Osteocyte (in vitro differentiated cells): ENCODE data around the gene HEYL. TPM values are rescaled to one million over a fixed set of nuclear protein-coding genes. Genes with fewer than 3 reads are reported as not detected.
A peak's percentile ranks its signal among the peaks of the same experiment; 100 is the strongest.

Source experiments
- DNase-seq: peaks from one replicate; pipeline ENCODE4 v3.0.0; 2021; ENCODE audit warnings: mixed read lengths; ENCODE audit not compliant: unreplicated experiment; ENCODE audit errors: extremely low spot score
- H3K27ac Mint-ChIP-seq: one replicate; pipeline ENCODE4 v1.8.0; 2021; ENCODE audit warnings: mild to moderate bottlenecking, mixed read lengths; ENCODE audit not compliant: unreplicated experiment
- H3K27me3 Mint-ChIP-seq: one replicate; pipeline ENCODE4 v1.8.0; 2021; ENCODE audit warnings: mixed read lengths; ENCODE audit not compliant: unreplicated experiment
- H3K36me3 Mint-ChIP-seq: one replicate; pipeline ENCODE4 v1.8.0; 2021; ENCODE audit warnings: mixed read lengths; ENCODE audit not compliant: unreplicated experiment
- H3K4me1 Mint-ChIP-seq: one replicate; pipeline ENCODE4 v1.8.0; 2021; ENCODE audit warnings: mixed read lengths; ENCODE audit not compliant: unreplicated experiment
- H3K4me3 Mint-ChIP-seq: one replicate; pipeline ENCODE4 v1.8.0; 2021; ENCODE audit warnings: mild to moderate bottlenecking, moderate library complexity, mixed read lengths; ENCODE audit not compliant: unreplicated experiment
- H3K9me3 Mint-ChIP-seq: one replicate; pipeline ENCODE4 v1.8.0; 2021; ENCODE audit warnings: mixed read lengths; ENCODE audit not compliant: unreplicated experiment
- CTCF ChIP-seq: fragments of 200-600 bp; sonication (generic); IDR thresholded peaks from 2 replicates; pipeline ENCODE4 v1.5.0; 2021; ENCODE audit warnings: antibody characterized with exemption, mild to moderate bottlenecking, moderate library complexity
- total RNA-seq: library from RNA; stranded (reverse); gene quantifications from 2 replicates; pipeline ENCODE4 v1.2.1, GENCODE V29; 2021

The HEYL gene
- total RNA-seq, 1 donor from 2014 or later = 1.4 TPM

GRCh38 chr1:39655578-39656268 is 16.3 kb upstream of the HEYL start:
- H3K27me3 Mint-ChIP-seq = peaks cover 27% of the 10 kb centered on the region
- H3K4me1 Mint-ChIP-seq = peaks cover 11% of the 10 kb centered on the region
- no peak overlapping the region for H3K4me3 Mint-ChIP-seq
- no peak overlapping the region for H3K27ac Mint-ChIP-seq
- no peaks in the 10 kb centered on the region for H3K36me3 Mint-ChIP-seq
- no peak for DNase-seq
- H3K9me3 Mint-ChIP-seq = no peaks in the 10 kb centered on the region
- TF ChIP-seq CTCF = no peak

- Mint-ChIP-seq H3K36me3 (no peaks in the 10 kb centered on the region), H3K4me3 (no peak overlapping the region), H3K9me3 (no peaks in the 10 kb centered on the region), H3K4me1 (peaks cover 11% of the 10 kb centered on the region), H3K27ac (no peak overlapping the region), H3K27me3 (peaks cover 27% of the 10 kb centered on the region)
- no peak for DNase-seq
- no peak for TF ChIP-seq CTCF
Observed at GRCh38 chr1:39654291-39654690, 14.8 kb upstream of the HEYL start.

GRCh38 chr1:39653546-39654031 is 14.1 kb upstream of the HEYL start:
- Mint-ChIP-seq H3K4me3 (no peak overlapping the region), H3K36me3 (no peaks in the 10 kb centered on the region), H3K9me3 (no peaks in the 10 kb centered on the region), H3K4me1 (peaks cover 11% of the 10 kb centered on the region), H3K27ac (no peak overlapping the region), H3K27me3 (peaks cover 27% of the 10 kb centered on the region)
- TF ChIP-seq CTCF = peak; percentile 94
- DNase-seq = peak; percentile 90

- TF ChIP-seq CTCF = no peak
- DNase-seq = no peak
- no peaks in the 10 kb centered on the region for H3K36me3 Mint-ChIP-seq
- H3K4me3 Mint-ChIP-seq = no peak overlapping the region
- H3K27me3 Mint-ChIP-seq = peaks cover 27% of the 10 kb centered on the region
- no peaks in the 10 kb centered on the region for H3K9me3 Mint-ChIP-seq
- no peak overlapping the region for H3K27ac Mint-ChIP-seq
- peaks cover 8% of the 10 kb centered on the region for H3K4me1 Mint-ChIP-seq
Observed at GRCh38 chr1:39652554-39652953, 13.1 kb upstream of the HEYL start.

- H3K27ac Mint-ChIP-seq = no peak overlapping the region
- H3K4me3 Mint-ChIP-seq = no peak overlapping the region
- no peak for TF ChIP-seq CTCF
- no peak for DNase-seq
- peaks cover 24% of the 10 kb centered on the region for H3K27me3 Mint-ChIP-seq
- H3K4me1 Mint-ChIP-seq = peaks cover 12% of the 10 kb centered on the region
- no peaks in the 10 kb centered on the region for H3K36me3 Mint-ChIP-seq
- H3K9me3 Mint-ChIP-seq = no peaks in the 10 kb centered on the region
Observed at GRCh38 chr1:39652105-39652504, 12.7 kb upstream of the HEYL start.
